Smooth muscle cell (in vitro differentiated cells): Measurements from ENCODE around the gene C18orf63. TPM values are rescaled to one million over a fixed set of nuclear protein-coding genes. Genes with fewer than 3 reads are reported as not detected.

Experiments used
- DNase-seq: peaks from one replicate; lab custom pipeline; 2025; ENCODE audit not compliant: unreplicated experiment; lab: John Stamatoyannopoulos, UW
- H2AFZ ChIP-seq: fragments of 200-600 bp; sonication (generic); 2 replicates; pipeline ENCODE4 v1.6.0; 2016; ENCODE audit warnings: antibody characterized with exemption, low read depth, mild to moderate bottlenecking
- H3F3A ChIP-seq: fragments of 200-600 bp; sonication (generic); 2 replicates; pipeline ENCODE4 v1.6.0; 2017; ENCODE audit warnings: antibody characterized with exemption, low read depth
- H3K27ac ChIP-seq: fragments of 200-600 bp; sonication (generic); 2 replicates; pipeline ENCODE4 v1.5.1; 2016; ENCODE audit warnings: low read depth, mild to moderate bottlenecking
- H3K27me3 ChIP-seq: fragments of 200-600 bp; sonication (generic); 2 replicates; pipeline ENCODE4 v1.6.1; 2016; ENCODE audit warnings: low read depth, mild to moderate bottlenecking
- H3K36me3 ChIP-seq: fragments of 200-600 bp; sonication (generic); 2 replicates; pipeline ENCODE4 v1.5.1; 2016; ENCODE audit warnings: low read depth
- H3K4me1 ChIP-seq: fragments of 200-600 bp; sonication (generic); 2 replicates; pipeline ENCODE4 v1.5.1; 2016; ENCODE audit warnings: low read depth
- H3K4me2 ChIP-seq: fragments of 200-600 bp; sonication (generic); 2 replicates; pipeline ENCODE4 v1.6.0; 2016; ENCODE audit warnings: mild to moderate bottlenecking
- H3K4me3 ChIP-seq: fragments of 200-600 bp; sonication (generic); 2 replicates; pipeline ENCODE4 v1.5.1; 2016; ENCODE audit warnings: mild to moderate bottlenecking
- H3K79me2 ChIP-seq: fragments of 200-600 bp; sonication (generic); 2 replicates; pipeline ENCODE4 v1.6.0; 2016; ENCODE audit warnings: low read depth, mild to moderate bottlenecking
- H3K9ac ChIP-seq: fragments of 200-600 bp; sonication (generic); 2 replicates; pipeline ENCODE4 v1.6.0; 2016; ENCODE audit warnings: low read depth
- H3K9me3 ChIP-seq: fragments of 200-600 bp; sonication (generic); replicated peaks from 2 replicates; pipeline ENCODE4 v1.5.1; 2016; ENCODE audit warnings: low read depth
- H4K20me1 ChIP-seq: fragments of 200-600 bp; sonication (generic); 2 replicates; pipeline ENCODE4 v1.6.0; 2016; ENCODE audit warnings: low read depth
- CTCF ChIP-seq: fragments of 200-600 bp; sonication (generic); IDR thresholded peaks from 2 replicates; pipeline ENCODE4 v1.5.1; 2017; ENCODE audit warnings: borderline replicate concordance, mild to moderate bottlenecking, antibody characterized with exemption; ENCODE audit not compliant: insufficient read depth, poor library complexity, severe bottlenecking
- WGBS: methylation state at CpG from one replicate; pipeline ENCODE4 v1.1.7; 2016; ENCODE audit warnings: low lambda C conversion rate; 5-methylcytosine and 5-hydroxymethylcytosine counted together
- polyA plus RNA-seq: library from polyadenylated mRNA; unstranded; fragments of >200 nt; fragmentation: Nextera tagmentation; extraction: Ambion mirVana; gene quantifications from 2 replicates; pipeline ENCODE4 v1.2.1, GENCODE V29; 2016
- total RNA-seq: library from RNA; depleted of rRNA; stranded (reverse); fragments of >200 nt; gene quantifications from 2 replicates; pipeline ENCODE4 v1.2.3, GENCODE V29; 2014

Gene C18orf63
- total and polyA plus RNA-seq, 2 experiments from 2014 or later, result not detected

GRCh38 chr18:74389171-74389927 is 73.7 kb downstream of the C18orf63 start:
- H3K4me2 ChIP-seq, result no peak overlapping the region
- peaks cover 16% of the 10 kb centered on the region for H3K27me3 ChIP-seq
- H3K27ac ChIP-seq, result no peak overlapping the region
- no peaks in the 10 kb centered on the region for H3K9me3 ChIP-seq
- no peaks in the 10 kb centered on the region for H3K79me2 ChIP-seq
- H2AFZ ChIP-seq, result no peak overlapping the region
- no peaks in the 10 kb centered on the region for H3K36me3 ChIP-seq
- H4K20me1 ChIP-seq, result no peaks in the 10 kb centered on the region
- H3K4me3 ChIP-seq, result no peak overlapping the region
- no peaks in the 10 kb centered on the region for H3K4me1 ChIP-seq
- 27% methylated on average over 6 of the region's 6 CpGs for WGBS
- TF ChIP-seq CTCF, result no peak
- no peaks in the 10 kb centered on the region for H3F3A ChIP-seq
- no peak for DNase-seq
- H3K9ac ChIP-seq, result no peak overlapping the region

GRCh38 chr18:74389991-74390390 is 74.4 kb downstream of the C18orf63 start:
- 95% methylated on average over 20 of the region's 20 CpGs for WGBS
- H3K4me3 ChIP-seq, result no peak overlapping the region
- H2AFZ ChIP-seq, result no peak overlapping the region

GRCh38 chr18:74390900-74391299 is 75.3 kb downstream of the C18orf63 start:
- 97% methylated on average over 3 of the region's 3 CpGs for WGBS
- Histone ChIP-seq H3K4me3 (no peak overlapping the region), H3K9me3 (no peaks in the 10 kb centered on the region), H3K9ac (no peak overlapping the region), H3K79me2 (no peaks in the 10 kb centered on the region), H3K4me2 (no peak overlapping the region), H3K27ac (no peak overlapping the region), H3K27me3 (peaks cover 16% of the 10 kb centered on the region), H3K4me1 (no peaks in the 10 kb centered on the region), H3K36me3 (no peaks in the 10 kb centered on the region), H3F3A (no peaks in the 10 kb centered on the region), H2AFZ (no peak overlapping the region), H4K20me1 (no peaks in the 10 kb centered on the region)
- DNase-seq, result no peak
- TF ChIP-seq CTCF, result no peak

More at GRCh38 chr18:74389991-74390390, 74.4 kb downstream of the C18orf63 start:
- H3K79me2 ChIP-seq, result no peaks in the 10 kb centered on the region
- H4K20me1 ChIP-seq, result no peaks in the 10 kb centered on the region
- no peaks in the 10 kb centered on the region for H3K9me3 ChIP-seq
- H3F3A ChIP-seq, result no peaks in the 10 kb centered on the region
- no peak overlapping the region for H3K4me2 ChIP-seq
- no peaks in the 10 kb centered on the region for H3K36me3 ChIP-seq
- H3K27ac ChIP-seq, result no peak overlapping the region
- no peaks in the 10 kb centered on the region for H3K4me1 ChIP-seq
- H3K27me3 ChIP-seq, result peaks cover 16% of the 10 kb centered on the region
- H3K9ac ChIP-seq, result no peak overlapping the region
- DNase-seq, result no peak
- TF ChIP-seq CTCF, result no peak

GRCh38 chr18:74392323-74392722 is 76.7 kb downstream of the C18orf63 start:
- Histone ChIP-seq H3K4me2 (no peak overlapping the region), H4K20me1 (no peaks in the 10 kb centered on the region), H3K27me3 (peaks cover 16% of the 10 kb centered on the region), H2AFZ (no peak overlapping the region), H3K9me3 (no peaks in the 10 kb centered on the region), H3K36me3 (no peaks in the 10 kb centered on the region), H3K4me1 (no peaks in the 10 kb centered on the region), H3K79me2 (no peaks in the 10 kb centered on the region), H3K27ac (no peak overlapping the region), H3K9ac (no peak overlapping the region), H3K4me3 (no peak overlapping the region), H3F3A (no peaks in the 10 kb centered on the region)
- no peak for TF ChIP-seq CTCF
- no peak for DNase-seq
- 93% methylated on average over 4 of the region's 4 CpGs for WGBS
